GM18526 (cell line): ENCODE measurements around the gene F12.

Experiments
- POLR2A ChIP-seq: IDR thresholded peaks from 3 replicates; pipeline ENCODE4 v1.6.1; 2011; ENCODE audit not compliant: insufficient read length; ENCODE audit errors: extremely low read depth

The F12 gene

DNA sequence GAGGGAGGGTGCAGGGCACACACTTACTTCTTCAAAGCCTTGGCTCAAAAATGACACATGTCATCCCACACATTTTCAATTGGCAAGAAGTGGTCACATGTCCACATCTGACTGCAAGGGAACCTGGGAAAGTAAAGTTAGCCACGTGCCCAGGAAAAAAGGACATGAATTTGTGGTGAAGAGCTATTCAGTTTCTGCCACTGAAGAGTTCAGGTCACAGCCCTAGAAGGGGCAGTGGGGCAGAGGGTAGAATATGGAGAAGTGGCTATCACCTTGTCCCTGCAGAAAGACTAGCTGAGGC, 53.5 kb downstream of the F12 start:
- TF ChIP-seq POLR2A: no peak

- TF ChIP-seq POLR2A: no peak
Observed at GRCh38 chr5:177355162-177355867, 54.0 kb downstream of the F12 start.

- no peak for TF ChIP-seq POLR2A
Observed at GRCh38 chr5:177354711-177355110, 54.7 kb downstream of the F12 start.

DNA sequence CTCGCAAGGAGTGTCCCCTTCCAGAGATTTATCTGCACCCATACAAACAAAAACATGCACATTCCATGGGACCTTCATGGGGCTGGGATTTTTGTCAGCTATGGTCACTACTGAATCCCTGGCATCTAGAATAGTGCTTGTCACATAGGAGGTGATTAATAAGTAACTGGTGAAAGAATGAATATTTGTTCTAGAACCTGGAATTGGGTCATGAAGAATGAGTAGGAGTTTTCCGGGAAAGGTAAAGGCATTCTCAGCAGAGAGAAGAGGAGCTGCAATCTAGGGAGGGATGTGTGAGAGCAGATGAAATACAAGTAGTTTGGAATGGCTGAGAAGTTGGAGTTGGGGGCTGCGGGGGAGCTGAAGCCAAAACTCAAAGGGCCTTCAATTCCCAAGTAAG, 55.1 kb downstream of the F12 start:
- no peak for TF ChIP-seq POLR2A

DNA sequence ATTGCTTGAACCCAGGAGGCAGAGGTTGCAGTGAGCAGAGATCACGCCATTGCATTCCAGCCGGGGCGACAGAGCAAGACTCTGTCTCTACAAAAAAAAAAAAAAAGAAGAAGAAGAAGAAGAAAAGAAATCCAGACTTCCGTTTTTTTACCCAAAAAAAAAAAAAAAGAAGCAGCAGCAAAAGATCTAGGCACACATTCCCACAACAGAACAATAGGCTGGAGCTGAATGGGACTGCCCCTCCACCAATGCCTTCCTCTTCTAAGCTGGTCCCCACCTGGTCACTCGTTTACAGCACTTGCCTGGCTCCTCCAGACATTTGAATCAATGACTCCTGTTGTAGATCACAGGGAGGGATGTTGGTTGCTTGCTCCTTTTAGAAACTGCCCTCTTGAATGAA, 56.3 kb downstream of the F12 start:
- TF ChIP-seq POLR2A: no peak
